Measurements from ENCODE around the gene MCM3AP.
"Not testable (repeated sequence)": the region's sequence is repeated elsewhere in the genome, so short reads cannot be mapped to it uniquely, and the experiment has no call there.

MCM3AP gene

GRCh38 chr21:46228345-46229051 is 56.9 kb downstream of the MCM3AP start, which contains the start of gene LSS:
LSS (minus strand) TSS chr21:46228774; CDS start chr21:46228745, 29 bp downstream.
- Histone ChIP-seq H3K9ac (ENCODE audit: low read depth in 1 of 2, low read length in 2 of 2) (peak within 1 kb of the TSS; percentile 56 to 82), H3K9me3 (ENCODE audit: control insufficient read depth in 2 of 2, low read length in 2 of 2) (no peaks in the 10 kb centered on the region), H3K4me3 (ENCODE audit: low read length in 2 of 2) (peak within 1 kb of the TSS; percentile 80 to 97), H3K27me3 (ENCODE audit: control insufficient read depth in 2 of 2, insufficient read depth in 2 of 2, low read length in 2 of 2) (no peaks in the 10 kb centered on the region), H3K36me3 (ENCODE audit: control insufficient read depth in 2 of 2, insufficient read depth in 2 of 2, low read length in 2 of 2) (peaks cover 2 to 4% of the 10 kb centered on the region in 2 donors), H3K27ac (ENCODE audit: low read depth in 2 of 2, low read length in 2 of 2) (peak within 1 kb of the TSS; percentile 78 to 80), H3K4me1 (ENCODE audit: control insufficient read depth in 2 of 2, insufficient read depth in 2 of 2, low read length in 2 of 2) (peaks cover 16 to 23% of the 10 kb centered on the region in 2 donors)

DNA sequence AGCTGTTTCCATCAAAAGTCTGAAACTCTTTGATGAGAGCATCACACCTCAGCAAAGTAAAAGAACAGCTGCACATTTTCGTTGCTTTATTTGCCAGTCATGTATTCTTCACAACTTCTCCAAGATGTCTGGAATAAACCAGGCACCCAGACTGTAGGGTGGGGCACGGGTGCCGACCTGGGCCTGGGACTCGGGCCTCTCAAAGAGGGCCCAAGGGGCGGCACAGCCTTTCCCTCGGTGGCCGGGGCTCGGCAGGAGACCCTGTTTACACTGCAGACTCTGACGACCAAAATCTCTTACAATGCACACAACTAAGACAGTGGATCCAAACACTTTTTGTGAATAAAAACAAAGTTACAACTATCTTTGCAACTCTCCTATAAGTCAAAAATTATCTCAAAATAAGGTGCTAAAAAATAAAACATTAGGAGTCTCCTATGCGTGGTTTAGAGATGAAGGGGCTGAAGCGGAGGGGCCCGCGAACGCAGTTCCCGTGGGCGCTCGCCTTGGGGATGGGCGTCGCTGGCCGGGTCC is 57.5 kb downstream of the MCM3AP start:
- Histone ChIP-seq H3K4me3 (ENCODE audit: low read length in 2 of 2) (peak overlapping the region; percentile 80 to 97), H3K36me3 (ENCODE audit: control insufficient read depth in 2 of 2, insufficient read depth in 2 of 2, low read length in 2 of 2) (peaks cover under 1 to 3% of the 10 kb centered on the region in 2 donors), H3K4me1 (ENCODE audit: control insufficient read depth in 2 of 2, insufficient read depth in 2 of 2, low read length in 2 of 2) (peaks cover 16 to 23% of the 10 kb centered on the region in 2 donors), H3K27me3 (ENCODE audit: control insufficient read depth in 2 of 2, insufficient read depth in 2 of 2, low read length in 2 of 2) (no peaks in the 10 kb centered on the region), H3K9ac (ENCODE audit: low read depth in 1 of 2, low read length in 2 of 2) (peak overlapping the region; percentile 56 to 82), H3K9me3 (ENCODE audit: control insufficient read depth in 2 of 2, low read length in 2 of 2) (no peaks in the 10 kb centered on the region), H3K27ac (ENCODE audit: low read depth in 2 of 2, low read length in 2 of 2) (peak overlapping the region; percentile 78 to 80)

DNA sequence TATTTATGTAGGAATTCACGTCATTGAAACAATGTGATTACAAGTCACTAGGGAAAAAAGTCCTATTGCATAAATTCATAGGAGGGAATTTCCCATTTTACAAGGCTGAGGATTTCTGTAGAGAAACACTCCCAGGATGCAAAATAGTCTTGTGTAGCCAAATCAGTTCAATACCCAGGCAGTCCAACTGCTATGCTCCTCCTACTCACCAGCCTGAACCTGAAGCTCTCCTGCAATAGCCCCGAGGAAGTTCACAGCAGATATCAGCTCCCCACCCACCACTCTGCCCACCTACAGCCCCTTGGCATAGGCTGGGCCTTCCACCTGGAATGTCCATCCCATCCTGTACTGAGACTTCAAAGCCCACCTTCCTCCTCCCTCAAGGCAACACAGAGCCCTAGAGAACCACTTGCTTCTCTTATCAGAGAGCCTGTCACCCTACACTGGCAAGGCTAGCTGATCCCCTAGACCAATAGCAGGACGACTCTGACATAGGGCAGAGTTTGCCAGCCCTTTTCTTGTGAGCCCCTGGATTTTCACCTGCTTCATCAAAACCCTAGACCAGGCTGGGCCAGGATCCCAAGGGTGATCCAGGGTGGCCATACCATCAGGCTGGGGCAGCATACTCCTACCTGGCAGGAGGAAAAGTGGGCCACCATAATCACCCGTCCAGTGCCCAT is 58.4 kb downstream of the MCM3AP start:
- Histone ChIP-seq H3K27ac (ENCODE audit: low read depth in 2 of 2, low read length in 2 of 2) (no peak overlapping the region), H3K9me3 (ENCODE audit: control insufficient read depth in 2 of 2, low read length in 2 of 2) (no peaks in the 10 kb centered on the region), H3K9ac (ENCODE audit: low read depth in 1 of 2, low read length in 2 of 2) (peak overlapping the region in 1 of 2 donors; percentile 27), H3K36me3 (ENCODE audit: control insufficient read depth in 2 of 2, insufficient read depth in 2 of 2, low read length in 2 of 2) (peaks cover 6 to 8% of the 10 kb centered on the region in 2 donors), H3K27me3 (ENCODE audit: control insufficient read depth in 2 of 2, insufficient read depth in 2 of 2, low read length in 2 of 2) (no peaks in the 10 kb centered on the region), H3K4me3 (ENCODE audit: low read length in 2 of 2) (peak overlapping the region; percentile 46 to 57), H3K4me1 (ENCODE audit: control insufficient read depth in 2 of 2, insufficient read depth in 2 of 2, low read length in 2 of 2) (peaks cover 16 to 23% of the 10 kb centered on the region in 2 donors)

GRCh38 chr21:46226146-46226545 is 59.3 kb downstream of the MCM3AP start:
- Histone ChIP-seq H3K4me3 (ENCODE audit: low read length in 2 of 2) (no peak overlapping the region), H3K4me1 (ENCODE audit: control insufficient read depth in 2 of 2, insufficient read depth in 2 of 2, low read length in 2 of 2) (peaks cover 16 to 23% of the 10 kb centered on the region in 2 donors), H3K9ac (ENCODE audit: low read depth in 1 of 2, low read length in 2 of 2) (no peak overlapping the region)

GRCh38 chr21:46223661-46224060 is 61.8 kb downstream of the MCM3AP start:
- Histone ChIP-seq H3K4me1 (ENCODE audit: control insufficient read depth in 2 of 2, insufficient read depth in 2 of 2, low read length in 2 of 2) (peaks cover 9 to 17% of the 10 kb centered on the region in 2 donors), H3K36me3 (ENCODE audit: control insufficient read depth in 2 of 2, insufficient read depth in 2 of 2, low read length in 2 of 2) (peaks cover 25 to 34% of the 10 kb centered on the region in 2 donors)
- not testable (repeated sequence) for H3K9me3 ChIP-seq (ENCODE audit: control insufficient read depth in 2 of 2, low read length in 2 of 2); H3K27me3 ChIP-seq (ENCODE audit: control insufficient read depth in 2 of 2, insufficient read depth in 2 of 2, low read length in 2 of 2); H3K9ac ChIP-seq (ENCODE audit: low read depth in 1 of 2, low read length in 2 of 2); H3K27ac ChIP-seq (ENCODE audit: low read depth in 2 of 2, low read length in 2 of 2); H3K4me3 ChIP-seq (ENCODE audit: low read length in 2 of 2)

More at GRCh38 chr21:46226146-46226545, 59.3 kb downstream of the MCM3AP start:
- Histone ChIP-seq H3K9me3 (ENCODE audit: control insufficient read depth in 2 of 2, low read length in 2 of 2) (no peaks in the 10 kb centered on the region), H3K27ac (ENCODE audit: low read depth in 2 of 2, low read length in 2 of 2) (no peak overlapping the region), H3K27me3 (ENCODE audit: control insufficient read depth in 2 of 2, insufficient read depth in 2 of 2, low read length in 2 of 2) (no peaks in the 10 kb centered on the region), H3K36me3 (ENCODE audit: control insufficient read depth in 2 of 2, insufficient read depth in 2 of 2, low read length in 2 of 2) (peaks cover 12 to 17% of the 10 kb centered on the region in 2 donors)

DNA sequence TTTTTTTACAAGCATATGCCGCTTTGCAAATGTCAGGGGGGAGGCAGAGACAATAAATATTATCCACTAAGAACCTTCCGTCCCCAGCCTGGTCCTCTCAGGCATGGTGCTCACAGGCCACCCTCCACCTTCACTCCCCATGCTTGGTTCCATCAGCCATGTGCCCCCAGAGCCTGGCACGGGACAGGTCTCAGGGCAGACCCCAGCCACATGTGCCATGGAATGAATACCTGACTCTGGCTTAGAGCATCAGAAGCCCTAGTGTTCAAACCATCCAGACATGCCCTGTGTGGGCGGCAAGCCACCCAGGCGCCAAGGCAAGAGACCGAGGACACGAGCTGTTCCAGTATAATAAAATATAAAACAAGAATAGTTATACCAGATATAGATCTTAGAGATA is 62.2 kb downstream of the MCM3AP start:
- no peak overlapping the region for H3K9ac ChIP-seq (ENCODE audit: low read depth in 1 of 2, low read length in 2 of 2)
- H3K27ac ChIP-seq (ENCODE audit: low read depth in 2 of 2, low read length in 2 of 2), result no peak overlapping the region
- H3K36me3 ChIP-seq (ENCODE audit: control insufficient read depth in 2 of 2, insufficient read depth in 2 of 2, low read length in 2 of 2), result peaks cover 25 to 34% of the 10 kb centered on the region in 2 donors
- H3K9me3 ChIP-seq (ENCODE audit: control insufficient read depth in 2 of 2, low read length in 2 of 2), result no peaks in the 10 kb centered on the region
- H3K27me3 ChIP-seq (ENCODE audit: control insufficient read depth in 2 of 2, insufficient read depth in 2 of 2, low read length in 2 of 2), result no peaks in the 10 kb centered on the region
- H3K4me1 ChIP-seq (ENCODE audit: control insufficient read depth in 2 of 2, insufficient read depth in 2 of 2, low read length in 2 of 2), result peaks cover 9 to 17% of the 10 kb centered on the region in 2 donors
- no peak overlapping the region for H3K4me3 ChIP-seq (ENCODE audit: low read length in 2 of 2)

- Histone ChIP-seq H3K4me1 (ENCODE audit: control insufficient read depth in 2 of 2, insufficient read depth in 2 of 2, low read length in 2 of 2) (peaks cover 6 to 13% of the 10 kb centered on the region in 2 donors), H3K27me3 (ENCODE audit: control insufficient read depth in 2 of 2, insufficient read depth in 2 of 2, low read length in 2 of 2) (no peaks in the 10 kb centered on the region), H3K36me3 (ENCODE audit: control insufficient read depth in 2 of 2, insufficient read depth in 2 of 2, low read length in 2 of 2) (peaks cover 25 to 34% of the 10 kb centered on the region in 2 donors), H3K9me3 (ENCODE audit: control insufficient read depth in 2 of 2, low read length in 2 of 2) (no peaks in the 10 kb centered on the region), H3K9ac (ENCODE audit: low read depth in 1 of 2, low read length in 2 of 2) (no peak overlapping the region), H3K4me3 (ENCODE audit: low read length in 2 of 2) (no peak overlapping the region), H3K27ac (ENCODE audit: low read depth in 2 of 2, low read length in 2 of 2) (no peak overlapping the region)
Observed at GRCh38 chr21:46222436-46223116, 62.8 kb downstream of the MCM3AP start.

GRCh38 chr21:46221664-46222435 is 63.6 kb downstream of the MCM3AP start:
- peaks cover 0 to 6% of the 10 kb centered on the region in 2 donors for H3K4me1 ChIP-seq (ENCODE audit: control insufficient read depth in 2 of 2, insufficient read depth in 2 of 2, low read length in 2 of 2)
- no peaks in the 10 kb centered on the region for H3K9me3 ChIP-seq (ENCODE audit: control insufficient read depth in 2 of 2, low read length in 2 of 2)
- no peak overlapping the region for H3K9ac ChIP-seq (ENCODE audit: low read depth in 1 of 2, low read length in 2 of 2)
- no peak overlapping the region for H3K27ac ChIP-seq (ENCODE audit: low read depth in 2 of 2, low read length in 2 of 2)
- no peak overlapping the region for H3K4me3 ChIP-seq (ENCODE audit: low read length in 2 of 2)
- no peaks in the 10 kb centered on the region for H3K27me3 ChIP-seq (ENCODE audit: control insufficient read depth in 2 of 2, insufficient read depth in 2 of 2, low read length in 2 of 2)
- H3K36me3 ChIP-seq (ENCODE audit: control insufficient read depth in 2 of 2, insufficient read depth in 2 of 2, low read length in 2 of 2), result peaks cover 25 to 34% of the 10 kb centered on the region in 2 donors

GRCh38 chr21:46220847-46221246 is 64.6 kb downstream of the MCM3AP start:
- Histone ChIP-seq H3K9ac (ENCODE audit: low read depth in 1 of 2, low read length in 2 of 2) (no peak overlapping the region), H3K9me3 (ENCODE audit: control insufficient read depth in 2 of 2, low read length in 2 of 2) (no peaks in the 10 kb centered on the region), H3K27ac (ENCODE audit: low read depth in 2 of 2, low read length in 2 of 2) (no peak overlapping the region), H3K36me3 (ENCODE audit: control insufficient read depth in 2 of 2, insufficient read depth in 2 of 2, low read length in 2 of 2) (peaks cover 25 to 40% of the 10 kb centered on the region in 2 donors), H3K27me3 (ENCODE audit: control insufficient read depth in 2 of 2, insufficient read depth in 2 of 2, low read length in 2 of 2) (no peaks in the 10 kb centered on the region), H3K4me1 (ENCODE audit: control insufficient read depth in 2 of 2, insufficient read depth in 2 of 2, low read length in 2 of 2) (no peaks in the 10 kb centered on the region), H3K4me3 (ENCODE audit: low read length in 2 of 2) (no peak overlapping the region)
